ENCODE results near the gene FHAD1.

DNA sequence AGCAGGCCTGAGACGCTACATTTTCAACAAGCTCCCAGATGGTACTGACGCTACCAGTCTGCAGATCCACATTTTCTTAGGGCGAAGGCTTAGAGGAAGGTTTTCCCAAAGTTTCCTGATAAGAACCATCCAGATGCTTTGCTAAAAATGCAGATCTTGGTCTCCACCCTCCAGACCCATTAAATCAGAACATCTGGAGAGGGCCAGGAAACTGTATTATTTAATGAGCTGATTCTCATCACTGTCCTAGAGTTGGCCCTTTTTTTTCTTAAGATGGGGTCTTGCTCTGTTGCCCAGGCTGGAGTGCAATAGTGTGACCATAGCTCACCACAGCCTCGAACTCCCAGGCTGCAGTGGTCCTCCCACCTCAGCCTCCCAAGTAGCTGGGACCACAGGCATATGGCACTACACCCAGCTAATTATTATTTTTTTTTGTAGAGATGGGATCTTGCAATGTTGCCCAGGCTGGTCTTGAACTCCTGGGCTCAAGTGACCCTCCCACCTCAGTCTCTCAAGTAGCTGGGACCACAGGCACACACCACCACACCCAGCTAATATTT lies 95.5 kb downstream of the FHAD1 start:
- TF ChIP-seq CTCF (IDR thresholded peaks at IDR 0.05) (no peak), POLR2A (IDR thresholded peaks at IDR 0.05) (no peak)

Data from Peyer's patch (tissue), 4 donors.